Prostate gland (tissue), 2 donors: ENCODE measurements around the gene C5orf24.

Experiments used
- CTCF ChIP-seq, 4 experiments: fragments of 200-600 bp in 2 of 4; fragments of 450-650 bp in 2 of 4; sonication (generic) in 2 of 4; IDR thresholded peaks; 1 replicate in 3 of 4; 2 replicates in 1 of 4; pipeline ENCODE4 v1.5.1; 2016 to 2019; ENCODE audit warnings: antibody characterized with exemption in 4 of 4, mild to moderate bottlenecking in 2 of 4, moderate library complexity in 2 of 4
- POLR2A ChIP-seq: fragments of 450-650 bp; IDR thresholded peaks from one replicate; pipeline ENCODE4 v1.6.1; 2016; ENCODE audit warnings: antibody characterized with exemption, mild to moderate bottlenecking
- POLR2AphosphoS5 ChIP-seq: sonication (generic); formaldehyde crosslinking; IDR thresholded peaks from one replicate; pipeline ENCODE4 v1.6.1; 2017; ENCODE audit warnings: antibody characterized with exemption

DNA sequence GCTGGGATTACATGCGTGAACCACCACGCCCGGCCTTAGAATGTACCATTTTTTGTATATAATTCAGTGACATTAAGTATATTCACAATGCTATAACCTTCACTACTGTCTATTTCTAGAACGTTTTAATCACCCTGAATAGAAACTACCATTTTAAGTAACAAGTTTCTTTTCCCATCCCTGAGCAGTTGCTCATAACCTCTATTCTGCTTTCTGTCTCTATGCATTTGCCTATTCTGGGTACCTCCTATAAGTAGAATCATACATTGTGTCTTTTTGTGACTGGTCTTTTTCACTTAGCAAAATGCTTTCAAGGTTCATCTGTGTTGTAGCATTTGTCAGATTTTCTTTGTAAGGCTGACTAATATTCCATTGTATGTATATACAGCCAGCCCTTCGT, 47.3 kb upstream of the C5orf24 start:
- TF ChIP-seq CTCF (IDR thresholded peaks at IDR 0.05) (no peak), POLR2A (no peak), POLR2AphosphoS5 (no peak)
